GM12892 (cell line): ENCODE data around the gene SKA3.
"Not testable (repeated sequence)": the region's sequence is repeated elsewhere in the genome, so short reads cannot be mapped to it uniquely, and the experiment has no call there.

Source experiments
- POLR2A ChIP-seq: IDR thresholded peaks from 2 replicates; pipeline ENCODE4 v1.6.1; 2011; ENCODE audit warnings: low read depth, low read length, control low read depth
- TAF1 ChIP-seq: IDR thresholded peaks from 2 replicates; pipeline ENCODE4 v1.6.1; 2011; ENCODE audit warnings: low read depth, mild to moderate bottlenecking, control low read depth, low read length, borderline replicate concordance

DNA sequence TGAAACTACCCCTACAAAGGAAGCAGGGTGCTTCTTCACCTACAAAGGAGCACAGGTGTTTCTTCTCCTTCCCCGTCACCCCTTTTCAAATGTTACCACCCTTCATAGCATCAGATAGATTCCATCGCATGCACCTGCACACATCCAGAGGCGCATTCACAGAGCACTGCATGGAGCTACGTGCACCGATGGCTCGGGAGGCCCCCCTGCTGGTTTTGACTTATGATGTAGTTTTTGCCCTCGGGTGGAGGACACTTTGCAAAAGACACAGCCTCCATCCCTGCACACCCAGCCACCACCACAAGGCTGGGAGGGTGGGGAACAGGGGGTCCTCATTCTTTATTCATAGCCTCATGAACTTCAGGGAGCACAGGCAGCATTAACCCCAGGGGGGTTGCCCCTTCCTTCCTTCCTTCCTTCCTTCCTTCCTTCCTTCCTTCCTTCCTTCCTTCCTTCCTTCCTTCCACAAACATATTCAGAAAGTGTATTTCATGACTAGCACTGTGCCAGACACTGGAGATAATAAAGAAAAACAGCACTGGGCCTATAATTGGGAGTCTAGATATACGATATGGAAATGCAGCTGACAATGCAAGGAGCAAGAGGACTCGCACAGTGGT lies 21.4 kb upstream of the SKA3 start:
- TF ChIP-seq TAF1, POLR2A: not testable (repeated sequence)
